Measurements from ENCODE around the gene ASB18.
"Not testable (repeated sequence)": the region's sequence is repeated elsewhere in the genome, so short reads cannot be mapped to it uniquely, and the experiment has no call there.

DNA sequence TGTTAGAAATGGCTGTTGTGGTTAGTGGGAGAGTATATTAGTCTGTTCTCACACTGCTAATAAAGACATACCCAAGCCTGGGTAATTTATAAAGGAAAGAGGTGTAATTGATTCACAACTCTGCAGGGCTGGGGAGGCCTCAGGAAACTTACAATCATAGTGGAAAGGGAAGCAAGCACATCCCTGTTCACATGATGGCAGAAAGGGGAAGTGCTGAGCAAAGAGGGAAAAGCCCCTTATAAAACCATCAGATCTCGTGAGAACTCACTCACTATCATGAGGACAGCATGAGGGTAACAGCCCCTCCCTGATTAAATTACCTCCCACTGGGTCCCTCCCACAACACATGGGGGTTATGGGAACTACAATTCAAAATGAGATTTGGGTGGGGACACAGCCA, 24.2 kb upstream of the ASB18 start:
- TF ChIP-seq ZBTB49 (tag by site-specific recombination; IDR thresholded peaks at IDR 0.05; ENCODE audit: low read depth); ZFP37 (tag by site-specific recombination; IDR thresholded peaks at IDR 0.05); CTCF (tag by site-specific recombination; IDR thresholded peaks at IDR 0.05); ZNF785 (tag by site-specific recombination; IDR thresholded peaks at IDR 0.05): not testable (repeated sequence)
- TF ChIP-seq, protein P1, sequence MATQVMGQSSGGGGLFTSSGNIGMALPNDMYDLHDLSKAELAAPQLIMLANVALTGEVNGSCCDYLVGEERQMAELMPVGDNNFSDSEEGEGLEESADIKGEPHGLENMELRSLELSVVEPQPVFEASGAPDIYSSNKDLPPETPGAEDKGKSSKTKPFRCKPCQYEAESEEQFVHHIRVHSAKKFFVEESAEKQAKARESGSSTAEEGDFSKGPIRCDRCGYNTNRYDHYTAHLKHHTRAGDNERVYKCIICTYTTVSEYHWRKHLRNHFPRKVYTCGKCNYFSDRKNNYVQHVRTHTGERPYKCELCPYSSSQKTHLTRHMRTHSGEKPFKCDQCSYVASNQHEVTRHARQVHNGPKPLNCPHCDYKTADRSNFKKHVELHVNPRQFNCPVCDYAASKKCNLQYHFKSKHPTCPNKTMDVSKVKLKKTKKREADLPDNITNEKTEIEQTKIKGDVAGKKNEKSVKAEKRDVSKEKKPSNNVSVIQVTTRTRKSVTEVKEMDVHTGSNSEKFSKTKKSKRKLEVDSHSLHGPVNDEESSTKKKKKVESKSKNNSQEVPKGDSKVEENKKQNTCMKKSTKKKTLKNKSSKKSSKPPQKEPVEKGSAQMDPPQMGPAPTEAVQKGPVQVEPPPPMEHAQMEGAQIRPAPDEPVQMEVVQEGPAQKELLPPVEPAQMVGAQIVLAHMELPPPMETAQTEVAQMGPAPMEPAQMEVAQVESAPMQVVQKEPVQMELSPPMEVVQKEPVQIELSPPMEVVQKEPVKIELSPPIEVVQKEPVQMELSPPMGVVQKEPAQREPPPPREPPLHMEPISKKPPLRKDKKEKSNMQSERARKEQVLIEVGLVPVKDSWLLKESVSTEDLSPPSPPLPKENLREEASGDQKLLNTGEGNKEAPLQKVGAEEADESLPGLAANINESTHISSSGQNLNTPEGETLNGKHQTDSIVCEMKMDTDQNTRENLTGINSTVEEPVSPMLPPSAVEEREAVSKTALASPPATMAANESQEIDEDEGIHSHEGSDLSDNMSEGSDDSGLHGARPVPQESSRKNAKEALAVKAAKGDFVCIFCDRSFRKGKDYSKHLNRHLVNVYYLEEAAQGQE (tag by site-specific recombination; IDR thresholded peaks at IDR 0.05), result not testable (repeated sequence)
